IPS-20b (cell line): ENCODE measurements around the gene MYO7B.
A peak's percentile ranks its signal among the peaks of the same experiment; 100 is the strongest.

Source experiments
- H3K27ac ChIP-seq: one replicate; pipeline ENCODE4 v1.5.1; 2013; ENCODE audit warnings: low read length
- H3K27me3 ChIP-seq: 2 replicates; pipeline ENCODE4 v1.6.1; 2013; ENCODE audit warnings: mild to moderate bottlenecking, low read length, inconsistent platforms; ENCODE audit not compliant: insufficient read depth
- H3K36me3 ChIP-seq: 2 replicates; pipeline ENCODE4 v1.6.1; 2013; ENCODE audit warnings: low read depth, mild to moderate bottlenecking, inconsistent platforms, low read length, moderate library complexity; ENCODE audit not compliant: insufficient read depth
- H3K4me1 ChIP-seq: 2 replicates; pipeline ENCODE4 v1.6.1; 2013; ENCODE audit warnings: mild to moderate bottlenecking, control low read depth, inconsistent platforms, low read length, moderate library complexity; ENCODE audit not compliant: insufficient read depth
- H3K4me3 ChIP-seq: 2 replicates; pipeline ENCODE4 v1.5.1; 2013; ENCODE audit warnings: mild to moderate bottlenecking, low read length, inconsistent platforms
- H3K9ac ChIP-seq: 2 replicates; pipeline ENCODE4 v1.6.1; 2013; ENCODE audit warnings: low read depth, mild to moderate bottlenecking, inconsistent platforms, low read length, moderate library complexity
- H3K9me3 ChIP-seq: 2 replicates; pipeline ENCODE4 v1.6.1; 2013; ENCODE audit warnings: mild to moderate bottlenecking, low read depth, low read length, inconsistent platforms; ENCODE audit not compliant: insufficient read depth

The MYO7B gene

GRCh38 chr2:127657232-127657595, 121.7 kb downstream of the MYO7B start:
- Histone ChIP-seq H3K4me1 (peaks cover 5% of the 10 kb centered on the region; the same call in 1 of the 2 replicates), H3K36me3 (no peaks in the 10 kb centered on the region), H3K4me3 (no peak overlapping the region), H3K27me3 (no peaks in the 10 kb centered on the region), H3K9ac (no peak overlapping the region), H3K27ac (no peak overlapping the region), H3K9me3 (no peaks in the 10 kb centered on the region)

DNA sequence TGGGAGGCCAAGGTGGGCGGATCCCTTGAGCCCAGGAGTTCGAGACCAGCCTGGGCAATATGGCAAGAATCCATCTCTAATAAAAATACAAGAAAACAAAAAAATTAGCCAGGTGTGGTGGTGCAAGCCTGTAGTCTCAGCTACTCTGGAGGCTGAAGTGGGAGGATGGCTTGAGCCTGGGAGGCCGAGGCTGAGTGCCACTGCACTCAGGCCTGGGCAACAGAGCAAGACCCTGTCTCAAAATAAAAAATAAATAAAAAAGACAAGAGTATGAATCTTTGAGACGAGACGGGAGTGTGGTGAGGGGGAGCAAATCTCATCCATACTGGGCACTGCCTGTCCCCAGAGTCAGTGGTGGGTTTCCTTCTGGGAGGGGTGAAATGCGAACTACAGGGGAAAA, 122.7 kb downstream of the MYO7B start:
- no peak overlapping the region for H3K4me3 ChIP-seq
- H3K4me1 ChIP-seq: peaks cover 5% of the 10 kb centered on the region
- H3K36me3 ChIP-seq: no peaks in the 10 kb centered on the region
- H3K27me3 ChIP-seq: peaks cover 5% of the 10 kb centered on the region
- no peak overlapping the region for H3K27ac ChIP-seq
- no peaks in the 10 kb centered on the region for H3K9me3 ChIP-seq
- no peak overlapping the region for H3K9ac ChIP-seq

DNA sequence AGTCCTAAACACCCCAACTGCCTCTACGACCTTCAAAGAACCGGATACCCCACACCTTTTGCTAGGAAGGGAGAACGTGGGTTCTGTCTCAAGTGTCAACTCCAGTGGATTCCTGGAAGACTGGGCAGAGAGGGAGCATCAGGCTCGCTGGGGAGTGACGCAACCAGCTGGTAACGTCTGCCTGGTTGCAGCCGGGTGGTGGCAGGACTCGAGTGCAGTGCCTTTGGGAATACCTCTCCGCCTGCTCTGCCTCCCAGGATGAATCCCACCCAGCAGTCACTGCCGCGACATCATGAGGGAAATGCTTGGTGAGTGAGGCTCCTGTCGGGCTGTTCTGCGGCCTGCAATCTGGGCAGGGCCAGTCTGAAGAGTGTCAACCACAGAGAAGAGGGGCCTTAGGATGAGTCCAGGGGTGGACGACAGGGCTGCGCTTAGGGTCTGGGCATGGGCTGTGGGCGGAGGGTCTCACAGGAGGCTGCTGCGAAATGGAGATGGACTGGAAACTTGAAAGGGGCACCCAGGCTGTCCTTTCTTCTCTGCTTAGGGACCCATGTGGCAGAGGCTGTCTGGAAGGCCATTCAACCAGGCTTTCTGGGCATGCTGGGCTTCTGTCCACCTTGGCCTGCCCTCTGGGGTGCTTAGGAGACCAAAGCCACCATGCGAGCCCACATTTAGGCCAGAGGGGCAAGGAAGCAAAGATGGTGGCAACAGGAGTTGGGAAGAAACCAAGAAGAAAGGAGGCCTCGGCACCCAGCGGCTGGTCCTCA, 123.3 kb downstream of the MYO7B start:
- Histone ChIP-seq H3K27me3 (peaks cover 12% of the 10 kb centered on the region), H3K9me3 (no peaks in the 10 kb centered on the region), H3K27ac (no peak overlapping the region), H3K4me1 (peaks cover 5% of the 10 kb centered on the region), H3K36me3 (no peaks in the 10 kb centered on the region), H3K9ac (no peak overlapping the region), H3K4me3 (no peak overlapping the region)

DNA sequence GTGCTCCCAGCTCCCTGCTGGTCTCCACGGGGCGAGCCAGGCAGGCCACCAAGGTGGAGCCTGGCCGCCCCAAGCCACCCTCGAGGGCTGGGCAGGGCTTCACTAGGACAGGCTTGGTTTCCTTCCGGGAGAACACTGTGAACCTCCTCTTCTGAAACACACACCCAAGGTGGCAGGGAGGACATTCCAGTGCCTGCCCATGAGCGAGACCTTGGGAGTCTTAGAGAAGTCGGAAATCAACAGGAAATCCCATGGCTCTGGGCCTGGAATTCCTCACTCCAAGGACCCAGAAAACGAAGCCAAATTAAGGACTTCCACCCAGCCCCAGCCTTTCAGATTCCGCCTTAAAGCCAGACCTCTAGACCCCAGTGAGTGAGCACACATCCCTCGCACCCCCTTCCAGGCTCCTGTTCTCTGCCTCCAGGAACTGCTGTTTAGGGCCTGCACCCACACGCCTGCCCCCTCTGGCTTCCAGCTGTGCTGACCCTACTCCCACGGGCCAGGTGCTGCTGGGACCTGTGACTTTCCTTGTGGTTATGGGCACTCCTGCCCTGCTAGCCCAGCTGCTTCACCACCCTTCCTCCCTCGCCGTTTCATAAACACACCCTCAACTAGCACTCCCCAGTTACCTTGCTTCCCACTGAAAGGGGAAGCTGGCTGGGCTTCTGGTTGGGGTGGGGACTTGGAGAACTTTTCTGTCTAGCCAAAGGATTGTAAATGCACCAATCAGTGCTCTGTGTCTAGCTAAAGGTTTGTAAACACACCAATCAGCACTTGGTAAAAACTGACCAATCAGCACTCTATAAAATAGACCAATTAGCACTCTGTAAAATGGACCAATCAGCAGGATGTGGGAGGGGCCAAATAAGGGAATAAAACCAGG, 124.2 kb downstream of the MYO7B start:
- Histone ChIP-seq H3K4me3 (no peak overlapping the region), H3K27me3 (peaks cover 20% of the 10 kb centered on the region), H3K36me3 (no peaks in the 10 kb centered on the region), H3K27ac (no peak overlapping the region), H3K9me3 (no peaks in the 10 kb centered on the region), H3K9ac (no peak overlapping the region), H3K4me1 (peaks cover 7% of the 10 kb centered on the region)

DNA sequence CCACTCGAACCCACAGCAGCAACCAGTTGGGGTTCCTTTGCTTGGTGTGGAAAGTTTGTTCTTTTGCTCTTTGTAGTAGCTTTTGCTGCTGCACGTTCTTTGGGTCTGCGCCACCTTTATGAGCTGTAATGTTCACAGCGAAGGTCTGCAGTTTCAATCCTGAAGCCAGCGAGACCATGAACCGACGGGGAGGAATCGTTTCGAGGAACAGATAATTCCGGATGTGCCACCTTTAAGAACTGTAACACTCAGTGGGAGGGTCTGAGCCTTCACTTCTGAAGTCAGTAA, 124.8 kb downstream of the MYO7B start:
- Histone ChIP-seq H3K9ac (no peak overlapping the region), H3K27me3 (peaks cover 26% of the 10 kb centered on the region), H3K9me3 (no peaks in the 10 kb centered on the region), H3K36me3 (no peaks in the 10 kb centered on the region), H3K4me3 (no peak overlapping the region), H3K4me1 (peaks cover 8% of the 10 kb centered on the region), H3K27ac (no peak overlapping the region)

- H3K4me3 ChIP-seq: no peak overlapping the region
- H3K27ac ChIP-seq: no peak overlapping the region
- H3K9ac ChIP-seq: no peak overlapping the region
- no peaks in the 10 kb centered on the region for H3K36me3 ChIP-seq
- H3K27me3 ChIP-seq: peaks cover 35% of the 10 kb centered on the region
- H3K9me3 ChIP-seq: no peaks in the 10 kb centered on the region
- H3K4me1 ChIP-seq: peaks cover 3% of the 10 kb centered on the region
Measured at GRCh38 chr2:127661072-127661649, 125.7 kb downstream of the MYO7B start.

GRCh38 chr2:127661949-127662510, 126.5 kb downstream of the MYO7B start:
- Histone ChIP-seq H3K4me1 (peaks cover 3% of the 10 kb centered on the region), H3K27me3 (peaks cover 43% of the 10 kb centered on the region), H3K36me3 (no peaks in the 10 kb centered on the region), H3K9ac (no peak overlapping the region), H3K4me3 (no peak overlapping the region), H3K9me3 (no peaks in the 10 kb centered on the region), H3K27ac (no peak overlapping the region)

DNA sequence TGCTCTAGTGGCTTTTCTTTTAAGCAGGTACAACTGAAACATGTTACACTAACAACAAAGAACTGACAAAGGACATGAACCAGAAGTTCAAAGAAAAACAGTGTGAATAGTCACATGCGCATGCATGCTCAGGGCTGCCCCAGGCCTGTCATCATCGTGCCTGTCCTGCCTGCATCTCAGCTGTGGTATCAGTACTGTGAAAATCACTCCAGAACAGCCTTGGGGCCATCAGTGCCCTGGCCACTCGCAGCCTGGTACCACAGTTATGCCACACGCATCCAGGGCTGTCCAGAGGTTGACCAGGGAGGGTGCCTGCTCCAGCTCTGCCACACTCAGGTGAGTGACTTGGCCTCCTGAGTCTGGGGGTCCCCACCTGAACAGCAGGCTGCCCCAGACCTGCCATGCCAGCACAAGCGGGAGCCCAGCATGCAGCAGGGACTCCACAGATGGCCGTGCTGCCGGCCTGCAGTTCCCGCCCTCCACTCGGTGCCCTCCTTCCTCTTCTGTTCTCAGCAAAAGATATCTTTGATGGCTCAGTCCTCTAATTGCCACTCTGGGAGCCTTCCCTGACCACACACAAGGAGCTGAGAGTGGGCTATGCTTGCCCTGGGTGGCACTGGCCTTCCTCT, 127.6 kb downstream of the MYO7B start:
- no peak overlapping the region for H3K4me3 ChIP-seq
- no peak overlapping the region for H3K9ac ChIP-seq
- peaks cover 3% of the 10 kb centered on the region for H3K4me1 ChIP-seq
- H3K27me3 ChIP-seq: peaks cover 43% of the 10 kb centered on the region
- no peak overlapping the region for H3K27ac ChIP-seq
- no peaks in the 10 kb centered on the region for H3K36me3 ChIP-seq
- no peaks in the 10 kb centered on the region for H3K9me3 ChIP-seq

DNA sequence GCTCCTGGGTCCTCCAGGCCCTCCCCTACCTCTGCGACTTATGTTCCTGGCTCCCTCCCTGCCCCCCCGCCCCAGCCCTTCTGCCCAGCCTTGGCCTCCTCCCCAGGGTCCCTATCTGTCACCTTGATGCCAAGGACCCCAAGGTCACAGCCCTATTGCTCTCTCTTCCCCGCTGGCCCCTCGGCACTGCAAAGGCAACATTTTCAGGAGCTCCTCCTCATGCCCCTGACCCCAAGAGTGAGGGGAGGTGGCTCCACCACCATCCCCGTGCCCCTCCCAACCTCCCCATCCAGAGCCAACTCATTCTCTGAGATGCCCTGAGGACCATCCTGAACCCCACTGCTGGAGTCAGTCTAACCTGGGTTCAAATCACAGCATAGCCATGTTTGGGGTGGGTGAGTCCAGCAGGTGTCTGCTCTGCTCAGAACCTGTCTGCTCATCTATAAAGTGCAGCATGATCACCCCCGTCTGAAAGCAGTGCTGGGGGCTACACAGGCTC, 128.1 kb downstream of the MYO7B start:
- Histone ChIP-seq H3K9ac (no peak overlapping the region), H3K27me3 (peaks cover 43% of the 10 kb centered on the region), H3K4me3 (peak overlapping the region; percentile 15; the same call in 1 of the 2 replicates), H3K9me3 (no peaks in the 10 kb centered on the region), H3K36me3 (no peaks in the 10 kb centered on the region), H3K4me1 (peaks cover 3% of the 10 kb centered on the region), H3K27ac (no peak overlapping the region)

DNA sequence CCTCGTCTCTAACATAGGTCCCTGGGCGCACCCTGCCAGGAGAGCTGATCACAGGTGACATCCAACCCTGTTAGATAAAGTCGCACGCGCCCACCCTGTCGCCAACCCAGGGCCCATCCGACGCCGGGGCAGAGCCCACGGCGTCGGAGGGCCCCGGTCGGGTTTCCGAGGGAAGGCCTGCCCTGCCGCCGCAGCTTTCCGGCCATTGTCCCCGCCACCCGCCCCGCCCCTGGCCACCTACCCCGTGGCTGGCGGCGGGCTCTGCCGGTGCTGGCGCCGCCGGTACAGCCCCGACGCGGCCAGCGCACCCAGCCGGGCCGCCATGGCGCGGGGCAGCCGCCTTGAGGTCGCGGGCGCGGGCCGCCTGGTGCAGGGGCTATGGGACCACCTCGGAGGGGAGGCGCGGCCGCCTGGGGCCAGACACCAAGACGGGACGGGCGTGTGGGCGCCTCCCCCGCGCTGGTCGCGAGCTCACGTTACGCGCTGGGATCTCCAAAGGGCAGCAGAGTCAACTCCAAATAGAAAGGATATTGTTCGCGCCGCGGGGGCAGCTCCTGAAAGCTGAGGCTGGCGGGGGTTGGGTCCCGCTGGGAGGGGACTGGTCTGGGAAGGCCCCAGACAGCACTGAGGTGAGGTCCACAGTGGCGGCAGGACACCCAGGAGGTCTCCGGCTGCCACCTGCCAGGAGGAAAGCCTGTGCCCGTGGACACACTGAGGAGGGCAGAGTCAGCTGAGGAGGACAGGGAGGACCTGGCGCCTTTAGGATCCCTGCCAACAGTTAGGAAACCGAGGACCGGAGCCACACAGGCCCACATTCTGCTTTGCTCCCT, 128.8 kb downstream of the MYO7B start:
- Histone ChIP-seq H3K36me3 (no peaks in the 10 kb centered on the region), H3K4me3 (peak overlapping the region; percentile 62; the same call in 1 of the 2 replicates), H3K27ac (no peak overlapping the region), H3K4me1 (peaks cover 3% of the 10 kb centered on the region), H3K9ac (no peak overlapping the region), H3K27me3 (peaks cover 43% of the 10 kb centered on the region), H3K9me3 (no peaks in the 10 kb centered on the region)

GRCh38 chr2:127664895-127665225, 129.4 kb downstream of the MYO7B start:
- Histone ChIP-seq H3K36me3 (no peaks in the 10 kb centered on the region), H3K9me3 (no peaks in the 10 kb centered on the region), H3K4me3 (peak overlapping the region; percentile 62; the same call in 1 of the 2 replicates)

More at GRCh38 chr2:127664895-127665225, 129.4 kb downstream of the MYO7B start:
- Histone ChIP-seq H3K9ac (no peak overlapping the region), H3K27ac (no peak overlapping the region), H3K27me3 (peaks cover 43% of the 10 kb centered on the region), H3K4me1 (peaks cover 3% of the 10 kb centered on the region)
